K562 (cell line): ENCODE measurements around the gene PIWIL1. TPM values are rescaled to one million over a fixed set of nuclear protein-coding genes. Genes with fewer than 3 reads are reported as not detected.

Experiments used
- ATAC-seq: fragments of 200-7000 bp; cut with Tn5 transposase; 3 replicates; pipeline ENCODE4 v1.9.1; 2020; ENCODE audit warnings: moderate library complexity
- BruUV-seq: library from RNA; stranded (reverse); fragments of 400-500 nt; replicated peaks from 2 replicates; lab custom pipeline; 2021; lab: Mats Ljungman, UMichigan
- CTCF ChIA-PET: fragments of 300-600 bp; formaldehyde crosslinking; extraction: SDS; loops from one replicate; lab custom pipeline; 2021; ENCODE audit warnings: low intra/inter-chr PET ratio; lab: Yijun Ruan, JAX
- POLR2A ChIA-PET: fragments of 300-600, 350-650 bp; sonication (Branson Sonifier 250); formaldehyde crosslinking; extraction: SDS; loops from one replicate; lab custom pipeline; 2021; ENCODE audit warnings: antibody characterized with exemption, inconsistent platforms; lab: Yijun Ruan, JAX
- DNase-seq, 4 experiments: peaks; one replicate each; pipeline versions ENCODE4 v3.0.0 to v3.0.0-alpha.2; 2011 to 2018; ENCODE audit warnings: low spot score in 3 of 4, mixed read lengths in 3 of 4; ENCODE audit errors: extremely low read depth in 1 of 4
- FAIRE-seq: peaks from 2 replicates; lab custom pipeline; 2011; peaks lifted over from hg19 to GRCh38; lab: Jason Lieb, UNC
- H2AFZ ChIP-seq: 2 replicates; pipeline ENCODE4 v1.6.0; 2011; ENCODE audit warnings: low read depth, low read length, control low read depth, inconsistent platforms
- H3K27ac ChIP-seq: fragments of 200-600 bp; 3 replicates; pipeline ENCODE4 v1.8.0; 2011; ENCODE audit warnings: low read depth, mild to moderate bottlenecking, control low read depth, inconsistent platforms, low read length, moderate library complexity, mixed read lengths; ENCODE audit errors: extremely low read depth
- H3K27me3 ChIP-seq, 2 experiments: fragments of 300-600 bp in 1 of 2; 2 replicates in 1 of 2; 3 replicates in 1 of 2; pipeline versions ENCODE4 v1.6.0 to v1.8.0; 2011; ENCODE audit warnings: inconsistent platforms in 2 of 2, low read length in 2 of 2, mild to moderate bottlenecking in 1 of 2, mixed read lengths in 1 of 2, moderate library complexity in 1 of 2; ENCODE audit not compliant: control insufficient read depth in 2 of 2, insufficient read depth in 2 of 2
- H3K36me3 ChIP-seq: fragments of 300-600 bp; 3 replicates; pipeline ENCODE4 v1.8.0; 2011; ENCODE audit warnings: mild to moderate bottlenecking, low read length, inconsistent platforms; ENCODE audit not compliant: control insufficient read depth, insufficient read depth
- H3K4me1 ChIP-seq, 2 experiments: fragments of 200-600 bp in 1 of 2; replicated peaks in 1 of 2; 2 replicates in 1 of 2; 3 replicates in 1 of 2; pipeline versions ENCODE4 v1.5.1 to v1.8.0; 2011; ENCODE audit warnings: inconsistent platforms in 2 of 2, low read length in 2 of 2, mild to moderate bottlenecking in 1 of 2, mixed read lengths in 1 of 2, moderate library complexity in 1 of 2; ENCODE audit not compliant: control insufficient read depth in 2 of 2, insufficient read depth in 2 of 2
- H3K4me2 ChIP-seq: 2 replicates; pipeline ENCODE4 v1.6.1; 2011; ENCODE audit warnings: low read length, control low read depth, inconsistent platforms, mixed read lengths; ENCODE audit not compliant: insufficient read depth
- H3K4me3 ChIP-seq: fragments of 200-600 bp; sonication (generic), shearing (Covaris generic); 2 replicates; pipeline ENCODE4 v1.5.1; 2016; ENCODE audit warnings: control low read depth, inconsistent platforms
- H3K79me2 ChIP-seq: fragments of 200-600 bp; 3 replicates; pipeline ENCODE4 v1.8.0; 2011; ENCODE audit warnings: low read length, inconsistent platforms; ENCODE audit not compliant: control insufficient read depth, insufficient read depth
- H3K9ac ChIP-seq, 2 experiments: 2 replicates each; pipeline versions ENCODE4 v1.6.0 to v1.6.1; 2011; ENCODE audit warnings: low read depth in 2 of 2, low read length in 2 of 2, control low read depth in 1 of 2, inconsistent platforms in 1 of 2, mild to moderate bottlenecking in 1 of 2, mixed read lengths in 1 of 2; ENCODE audit not compliant: insufficient read depth in 1 of 2
- H3K9me1 ChIP-seq: one replicate; pipeline ENCODE4 v1.6.0; 2011; ENCODE audit warnings: inconsistent platforms, mild to moderate bottlenecking, low read length, moderate library complexity; ENCODE audit not compliant: control insufficient read depth, insufficient read depth
- H3K9me3 ChIP-seq: replicated peaks from 2 replicates; pipeline ENCODE4 v1.5.1; 2011; ENCODE audit warnings: low read depth, low read length, inconsistent platforms; ENCODE audit not compliant: control insufficient read depth, insufficient read depth
- H4K20me1 ChIP-seq: replicated peaks from 2 replicates; pipeline ENCODE4 v1.6.1; 2011; ENCODE audit warnings: low read length, inconsistent platforms, mixed read lengths; ENCODE audit not compliant: control insufficient read depth, insufficient read depth
- ARNT ChIP-seq, 2 experiments: fragments of 450-650 bp; IDR thresholded peaks; 2 replicates each; pipeline ENCODE4 v1.6.1; 2016; ENCODE audit warnings: mild to moderate bottlenecking in 1 of 2
- E2F1 ChIP-seq: sonication (generic); formaldehyde crosslinking; IDR thresholded peaks from 2 replicates; pipeline ENCODE4 v1.8.1; 2023; ENCODE audit warnings: mild to moderate bottlenecking, missing genetic modification reagents, moderate library complexity
- ELK3 ChIP-seq: fragments of 450-650 bp; formaldehyde crosslinking; IDR thresholded peaks from 2 replicates; pipeline ENCODE4 v1.4.0; 2020; ENCODE audit warnings: mild to moderate bottlenecking
- FIP1L1 ChIP-seq: fragments of 200-400 bp; formaldehyde crosslinking; IDR thresholded peaks from 2 replicates; pipeline ENCODE4 v1.6.1; 2018; ENCODE audit warnings: mild to moderate bottlenecking, low read depth, low read length; ENCODE audit not compliant: poor library complexity, severe bottlenecking
- KLF16 ChIP-seq: IDR thresholded peaks from 2 replicates; pipeline ENCODE4 v1.6.1; 2016; ENCODE audit warnings: antibody characterized with exemption
- MTA2 ChIP-seq: fragments of 450-650 bp; IDR thresholded peaks from 2 replicates; pipeline ENCODE4 v1.6.1; 2016; ENCODE audit warnings: low read depth
- PREB ChIP-seq: sonication (generic); formaldehyde crosslinking; IDR thresholded peaks from 2 replicates; pipeline ENCODE4 v1.8.1; 2023; ENCODE audit warnings: mild to moderate bottlenecking, missing genetic modification reagents
- ZNF253 ChIP-seq: fragments of 250-450 bp; sonication (Bioruptor Pico); conservative IDR thresholded peaks from 2 replicates; pipeline ENCODE4 v1.6.1; 2021; ENCODE audit warnings: mild to moderate bottlenecking
- ZNF75A ChIP-seq: fragments of 450-650 bp; formaldehyde crosslinking; IDR thresholded peaks from 2 replicates; pipeline ENCODE4 v1.4.0; 2020; ENCODE audit warnings: mild to moderate bottlenecking
- WGBS: fragments of 100-300 bp; shearing (Covaris generic); methylation state at CpG from one replicate; pipeline ENCODE4 v1.1.6; 2016; ENCODE audit warnings: low coverage, mixed read lengths; ENCODE audit not compliant: insufficient coverage; ENCODE audit errors: missing lambda C conversion rate; 5-methylcytosine and 5-hydroxymethylcytosine counted together
- in situ Hi-C: fragments of 300-500 bp; cut with MboI; formaldehyde crosslinking; loops from 4 replicates; pipeline ENCODE4 v1.15.0; 2018; ENCODE audit warnings: inconsistent platforms, mixed read lengths
- intact Hi-C: fragments of 100-400 bp; cut with micrococcal nuclease; formaldehyde crosslinking; loops from 2 replicates; pipeline ENCODE4 v1.14.2; 2022
- polyA plus RNA-seq, 8 experiments: library from polyadenylated mRNA; depleted of rRNA in 4 of 8; stranded (reverse) in 5 of 8; unstranded in 3 of 8; fragments of >200 nt; fragmentation: Nextera tagmentation in 2 of 8; fragmentation: Illumina TruSeq in 1 of 8; extraction: Ambion mirVana in 2 of 8; extraction: Trizol in 1 of 8; gene quantifications; 2 replicates each; pipeline versions ENCODE4 v1.2.1 to v1.2.3, GENCODE V29; 2011 to 2014; ENCODE audit warnings: inconsistent platforms in 1 of 8, missing spikeins in 1 of 8
- total RNA-seq, 7 experiments: library from RNA; depleted of rRNA in 6 of 7; stranded (reverse); fragments of >200 nt in 6 of 7; fragmentation: Illumina TruSeq in 2 of 7; extraction: Trizol in 2 of 7; gene quantifications; 2 replicates each; pipeline versions ENCODE4 v1.2.1 to v1.2.3, GENCODE V29; 2011 to 2021; ENCODE audit warnings: low replicate concordance in 1 of 7

The PIWIL1 gene
- total and polyA plus RNA-seq, 9 of the 15 experiments (the other 6 are each of a cell fraction or from before 2014, with no cell fraction given): not detected

GRCh38 chr12:130382818-130383217 lies 45.1 kb downstream of the PIWIL1 start:
- H3K27ac ChIP-seq: no peak overlapping the region
- ATAC-seq: no peak
- H4K20me1 ChIP-seq: no peaks in the 10 kb centered on the region
- H3K9me1 ChIP-seq: no peaks in the 10 kb centered on the region
- no peaks in the 10 kb centered on the region for H3K36me3 ChIP-seq
- no peak overlapping the region for H3K4me2 ChIP-seq
- no peaks in the 10 kb centered on the region for H3K4me1 ChIP-seq
- WGBS: 2% methylated on average over 2 of the region's 2 CpGs
- no peak for FAIRE-seq
- no peak overlapping the region for H3K4me3 ChIP-seq
- H3K79me2 ChIP-seq: no peaks in the 10 kb centered on the region
- no peak overlapping the region for H3K9ac ChIP-seq
- POLR2A ChIA-PET: interaction anchor here (1.0 to 1.8 kb wide), 2 partner anchors 8 to 13 kb away, joined by 3 to 4 read pairs; no protein-coding TSS in a partner anchor
- CTCF ChIA-PET: no interaction called here
- DNase-seq: no peak
- no peaks in the 10 kb centered on the region for H3K9me3 ChIP-seq
- H2AFZ ChIP-seq: no peak overlapping the region
- H3K27me3 ChIP-seq: peaks cover 0 to 3% of the 10 kb centered on the region in 2 experiments; a peak in 1 of 5 replicates
- BruUV-seq: no TSS peak
- intact Hi-C loops: no loop called here
- in situ Hi-C loops: no loop called here
- TF ChIP-seq FIP1L1: no peak
- no peak for TF ChIP-seq ELK3 (CRISPR knock-in tag)
- TF ChIP-seq KLF16: no peak
- no peak for TF ChIP-seq ARNT (IDR thresholded peaks at IDR 0.05)
- no peak for TF ChIP-seq ZNF75A (CRISPR knock-in tag)
- no peak for TF ChIP-seq ZNF253
- TF ChIP-seq PREB (CRISPR knock-in tag): no peak
- no peak for TF ChIP-seq E2F1 (CRISPR knock-in tag)
- TF ChIP-seq MTA2: no peak
